ENCODE results near the gene HAUS1.

GRCh38 chr18:46158499-46158898 is 54.3 kb downstream of the HAUS1 start:
- TF ChIP-seq CTCF (IDR thresholded peaks at IDR 0.05; ENCODE audit: low read depth, low read length, poor library complexity, severe bottlenecking) (no peak), EZH2phosphoT487 (IDR thresholded peaks at IDR 0.05; ENCODE audit: borderline replicate concordance, low read length) (no peak)

All from DOHH2 (cell line).